GM21390 (cell line): ENCODE measurements around the gene RCSD1.
A peak's percentile ranks its signal among the peaks of the same experiment; 100 is the strongest.

Source experiments
- ATAC-seq: cut with Tn5 transposase; IDR thresholded peaks from one replicate; pipeline ENCODE4 v1.9.1; 2021; ENCODE audit not compliant: unreplicated experiment

RCSD1 gene

GRCh38 chr1:167617153-167618147 lies 12.6 kb upstream of the RCSD1 start:
- ATAC-seq: peak; percentile 84

GRCh38 chr1:167618366-167618765 lies 11.7 kb upstream of the RCSD1 start:
- ATAC-seq: no peak

- no peak for ATAC-seq
These were observed 11.2 kb upstream of the RCSD1 start for GRCh38 chr1:167618789-167619188.

GRCh38 chr1:167620002-167620401 lies 10.0 kb upstream of the RCSD1 start:
- no peak for ATAC-seq

- ATAC-seq: no peak
These were observed 8.2 kb upstream of the RCSD1 start for GRCh38 chr1:167621780-167622313.

- no peak for ATAC-seq
These were observed 6.1 kb upstream of the RCSD1 start for GRCh38 chr1:167623951-167624350.

- ATAC-seq: no peak
These were observed 4.8 kb upstream of the RCSD1 start for GRCh38 chr1:167625040-167625823.

GRCh38 chr1:167627615-167627864 lies 2.5 kb upstream of the RCSD1 start:
- no peak for ATAC-seq

GRCh38 chr1:167627865-167628641 lies 2.0 kb upstream of the RCSD1 start:
- ATAC-seq: peak; percentile 70

GRCh38 chr1:167628741-167629515 lies 1.1 kb upstream of the RCSD1 start:
- ATAC-seq: no peak

- ATAC-seq: no peak
These were observed 745 bp downstream of the RCSD1 start for GRCh38 chr1:167630568-167631385.

GRCh38 chr1:167631386-167631935 lies 1.4 kb downstream of the RCSD1 start:
- no peak for ATAC-seq

- ATAC-seq: peak; percentile 30
These were observed 2.0 kb downstream of the RCSD1 start for GRCh38 chr1:167631936-167632614.

- no peak for ATAC-seq
These were observed 3.4 kb downstream of the RCSD1 start for GRCh38 chr1:167633258-167633944.

GRCh38 chr1:167634435-167634834 lies 4.4 kb downstream of the RCSD1 start:
- no peak for ATAC-seq

GRCh38 chr1:167635156-167635648 lies 5.2 kb downstream of the RCSD1 start:
- ATAC-seq: no peak

GRCh38 chr1:167635941-167636340 lies 5.9 kb downstream of the RCSD1 start:
- no peak for ATAC-seq

GRCh38 chr1:167638064-167638463 lies 8.0 kb downstream of the RCSD1 start:
- no peak for ATAC-seq
